Panc1 (cell line): ENCODE results near the gene SPOUT1.
"Not testable (repeated sequence)": the region's sequence is repeated elsewhere in the genome, so short reads cannot be mapped to it uniquely, and the experiment has no call there.

ENCODE experiments used
- CTCF ChIP-seq: fragments of 450-650 bp; IDR thresholded peaks from 2 replicates; pipeline ENCODE4 v1.5.1; 2017; ENCODE audit warnings: mild to moderate bottlenecking
- POLR2AphosphoS5 ChIP-seq: IDR thresholded peaks from 2 replicates; pipeline ENCODE4 v1.6.1; 2012; ENCODE audit warnings: mild to moderate bottlenecking, low read depth, low read length, moderate library complexity
- REST ChIP-seq, 2 experiments: IDR thresholded peaks; 2 replicates each; pipeline ENCODE4 v1.6.1; 2011 to 2012; ENCODE audit warnings: low read depth in 2 of 2, control low read depth in 1 of 2, low read length in 1 of 2, mild to moderate bottlenecking in 1 of 2, moderate library complexity in 1 of 2; ENCODE audit not compliant: insufficient read depth in 1 of 2

DNA sequence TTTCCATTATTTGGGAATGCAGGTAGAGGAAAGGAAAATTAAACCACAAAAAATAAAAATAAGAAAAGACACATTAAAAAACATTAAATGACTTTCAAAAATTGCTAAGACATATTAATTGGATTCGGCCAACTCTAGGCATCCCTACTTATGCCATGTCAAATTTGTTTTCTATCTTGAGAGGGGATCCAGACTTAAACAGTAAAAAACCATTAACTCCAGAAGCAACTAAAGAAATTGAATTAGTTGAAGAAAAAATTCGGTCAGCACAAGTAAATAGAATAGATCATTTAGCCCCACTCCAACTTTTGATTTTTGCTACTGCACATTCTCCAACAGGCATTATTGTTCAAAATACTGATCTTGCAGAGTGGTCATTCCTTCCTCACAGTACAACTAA lies 23.1 kb upstream of the SPOUT1 start:
- not testable (repeated sequence) for TF ChIP-seq POLR2AphosphoS5; CTCF; REST (IDR thresholded peaks at IDR 0.05; ENCODE audit: insufficient read depth in 1 of 2, low read depth in 2 of 2, low read length in 1 of 2)
